CD4-positive, alpha-beta memory T cell (primary cell): ENCODE data around the gene CLIP2. TPM values are rescaled to one million over a fixed set of nuclear protein-coding genes. Genes with fewer than 3 reads are reported as not detected.
"Not testable (repeated sequence)": the region's sequence is repeated elsewhere in the genome, so short reads cannot be mapped to it uniquely, and the experiment has no call there.

Experiments used
- CTCF ChIA-PET: fragments of 350-600 bp; sonication (Branson Sonifier 250); formaldehyde crosslinking; loops from one replicate; lab custom pipeline; 2021; ENCODE audit warnings: inconsistent platforms; ENCODE audit not compliant: partially characterized antibody; lab: Charles Lee
- POLR2A ChIA-PET: fragments of 350-600 bp; sonication (Branson Sonifier 250); formaldehyde crosslinking; loops from one replicate; lab custom pipeline; 2021; ENCODE audit not compliant: partially characterized antibody; lab: Charles Lee
- DNase-seq, 5 donors: peaks; one replicate each; pipeline versions ENCODE4 v3.0.0 to v3.0.0-alpha.2; 2020 to 2022; ENCODE audit warnings: mixed read lengths in 1 of 5
- H3K27ac ChIP-seq: one replicate; pipeline ENCODE4 v1.7.0; 2013; ENCODE audit warnings: low read depth, low read length
- H3K27me3 ChIP-seq: 2 replicates; pipeline ENCODE4 v1.7.0; 2013; ENCODE audit warnings: mild to moderate bottlenecking, low read length, moderate library complexity; ENCODE audit not compliant: insufficient read depth
- H3K36me3 ChIP-seq: 2 replicates; pipeline ENCODE4 v1.7.0; 2013; ENCODE audit warnings: mild to moderate bottlenecking, low read length, moderate library complexity; ENCODE audit not compliant: insufficient read depth
- H3K4me1 ChIP-seq: 2 replicates; pipeline ENCODE4 v1.7.0; 2013; ENCODE audit warnings: mild to moderate bottlenecking, low read length, moderate library complexity; ENCODE audit not compliant: insufficient read depth
- H3K4me3 ChIP-seq, 2 donors: one replicate each; pipeline ENCODE4 v1.7.0; 2013; ENCODE audit warnings: low read length in 2 of 2, mild to moderate bottlenecking in 1 of 2
- H3K9me3 ChIP-seq, 2 donors: one replicate each; pipeline ENCODE4 v1.7.0; 2013; ENCODE audit warnings: low read length in 2 of 2, control low read depth in 1 of 2; ENCODE audit not compliant: control insufficient read depth in 1 of 2
- H3K27ac Mint-ChIP-seq, 7 donors: one replicate each; pipeline ENCODE4 v1.8.0; 2020 to 2021; ENCODE audit warnings: mixed read lengths in 7 of 7, mild to moderate bottlenecking in 6 of 7, inconsistent platforms in 3 of 7, moderate library complexity in 3 of 7
- H3K27me3 Mint-ChIP-seq, 2 donors: one replicate each; pipeline ENCODE4 v1.8.0; 2020 to 2021; ENCODE audit warnings: mixed read lengths in 2 of 2
- H3K36me3 Mint-ChIP-seq, 2 donors: one replicate each; pipeline ENCODE4 v1.8.0; 2020 to 2021; ENCODE audit warnings: mixed read lengths in 2 of 2, inconsistent platforms in 1 of 2, mild to moderate bottlenecking in 1 of 2
- H3K4me1 Mint-ChIP-seq, 4 donors: one replicate each; pipeline ENCODE4 v1.8.0; 2020 to 2021; ENCODE audit warnings: mixed read lengths in 4 of 4, mild to moderate bottlenecking in 1 of 4
- H3K4me3 Mint-ChIP-seq, 8 donors: one replicate each; pipeline ENCODE4 v1.8.0; 2020 to 2021; ENCODE audit warnings: mixed read lengths in 8 of 8, mild to moderate bottlenecking in 7 of 8, moderate library complexity in 6 of 8, inconsistent platforms in 3 of 8
- H3K9me3 Mint-ChIP-seq, 8 donors: one replicate each; pipeline ENCODE4 v1.8.0; 2020 to 2021; ENCODE audit warnings: mixed read lengths in 8 of 8, mild to moderate bottlenecking in 5 of 8, inconsistent platforms in 3 of 8, moderate library complexity in 1 of 8
- intact Hi-C: fragments of 100-400 bp; cut with micrococcal nuclease; formaldehyde crosslinking; loops from one replicate; pipeline ENCODE4 v1.15.1; 2023
- polyA plus RNA-seq, 2 donors: library from polyadenylated mRNA; unstranded; fragments of 300-500 nt; fragmentation: Illumina TruSeq; gene quantifications; one replicate each; pipeline ENCODE4 v1.2.3, GENCODE V29; 2021
- total RNA-seq, 2 experiments: library from RNA; stranded (reverse); gene quantifications; one replicate each; pipeline ENCODE4 v1.2.3, GENCODE V29; 2021

Gene CLIP2
- total and polyA plus RNA-seq, 4 experiments from 2014 or later, result 0.15 to 5.7 (median 1.7) TPM

- no peak for DNase-seq
- H3K36me3 Mint-ChIP-seq, result no peaks in the 10 kb centered on the region
- no peaks in the 10 kb centered on the region for H3K9me3 ChIP-seq
- ChIA-PET CTCF (interaction anchor here (1.2 to 3.4 kb wide), 4 partner anchors 9 to 213 kb away, joined by 4 to 17 read pairs (median 6); no protein-coding TSS in a partner anchor), POLR2A (interaction anchor here (0.7 kb wide), 1 partner anchor 219 kb away, joined by 3 read pairs; no protein-coding TSS in a partner anchor)
- H3K27ac Mint-ChIP-seq, result no peak overlapping the region
- no peak overlapping the region for H3K4me3 ChIP-seq
- no peaks in the 10 kb centered on the region for H3K4me1 ChIP-seq
- no peaks in the 10 kb centered on the region for H3K36me3 ChIP-seq
- peaks cover 0 to 6% (median under 1%) of the 10 kb centered on the region in 4 donors for H3K4me1 Mint-ChIP-seq
- H3K9me3 Mint-ChIP-seq, result no peaks in the 10 kb centered on the region
- intact Hi-C loops, result no loop called here
- H3K27me3 Mint-ChIP-seq, result no peaks in the 10 kb centered on the region
- no peak overlapping the region for H3K4me3 Mint-ChIP-seq
- no peaks in the 10 kb centered on the region for H3K27me3 ChIP-seq
- no peak overlapping the region for H3K27ac ChIP-seq
Measured at GRCh38 chr7:74420006-74420405, 130.8 kb downstream of the CLIP2 start.

DNA sequence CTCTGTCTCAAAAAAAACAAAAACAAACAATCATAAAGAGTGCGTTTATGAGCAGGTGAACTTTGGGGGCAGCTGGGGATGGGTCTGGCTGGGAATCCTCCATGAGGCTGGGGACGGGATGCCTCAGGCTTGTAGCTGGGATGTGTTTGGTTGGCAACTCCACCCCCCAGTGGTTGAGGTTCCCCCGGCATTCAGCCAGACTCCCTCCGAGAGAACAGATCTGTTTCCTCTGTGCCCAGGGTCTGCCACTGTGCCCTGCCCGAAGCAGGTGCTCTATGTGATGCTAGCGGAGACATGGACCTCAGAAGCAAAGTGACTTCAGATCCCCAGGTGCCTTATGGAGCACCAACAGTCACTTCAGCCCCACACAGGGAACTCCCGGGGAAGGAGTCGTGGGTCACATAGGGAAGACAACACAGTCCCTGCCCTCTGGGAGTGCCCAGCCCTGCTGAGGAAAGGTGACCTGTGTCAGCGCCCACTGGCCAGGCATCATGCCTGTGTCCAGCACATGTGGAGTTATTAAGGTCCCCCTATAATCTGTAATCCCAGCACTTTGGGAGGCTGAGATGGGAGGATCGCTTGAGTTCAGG is 135.2 kb downstream of the CLIP2 start:
- Histone ChIP-seq H3K27ac (no peak overlapping the region), H3K9me3 (no peaks in the 10 kb centered on the region), H3K4me1 (no peaks in the 10 kb centered on the region), H3K36me3 (no peaks in the 10 kb centered on the region), H3K4me3 (no peak overlapping the region), H3K27me3 (no peaks in the 10 kb centered on the region)
- intact Hi-C loops, result no loop called here
- no peak for DNase-seq
- CTCF ChIA-PET, result interaction anchor here (1.6 kb wide), 1 partner anchor 142 kb away, joined by 9 read pairs; no protein-coding TSS in a partner anchor
- H3K4me3 Mint-ChIP-seq, result no peak overlapping the region
- no peak overlapping the region for H3K27ac Mint-ChIP-seq
- POLR2A ChIA-PET, result no interaction called here
- no peaks in the 10 kb centered on the region for H3K36me3 Mint-ChIP-seq
- no peaks in the 10 kb centered on the region for H3K27me3 Mint-ChIP-seq
- no peaks in the 10 kb centered on the region for H3K9me3 Mint-ChIP-seq
- H3K4me1 Mint-ChIP-seq, result no peaks in the 10 kb centered on the region

- Mint-ChIP-seq H3K27ac (no peak overlapping the region), H3K27me3 (peaks cover 0 to 2% of the 10 kb centered on the region in 2 donors), H3K4me1 (no peaks in the 10 kb centered on the region), H3K9me3 (no peaks in the 10 kb centered on the region), H3K36me3 (no peaks in the 10 kb centered on the region), H3K4me3 (no peak overlapping the region)
- intact Hi-C loops, result no loop called here
- ChIA-PET CTCF (interaction anchor here (1.1 to 3.8 kb wide), 6 partner anchors 12 to 222 kb away, joined by 3 to 17 read pairs (median 3); no protein-coding TSS in a partner anchor), POLR2A (no interaction called here)
- H3K9me3 ChIP-seq, result no peaks in the 10 kb centered on the region
- H3K4me3 ChIP-seq, result no peak overlapping the region
- no peak for DNase-seq
- H3K36me3 ChIP-seq, result no peaks in the 10 kb centered on the region
- no peaks in the 10 kb centered on the region for H3K27me3 ChIP-seq
- H3K4me1 ChIP-seq, result no peaks in the 10 kb centered on the region
- H3K27ac ChIP-seq, result no peak overlapping the region
Measured at GRCh38 chr7:74428023-74428422, 138.8 kb downstream of the CLIP2 start.

DNA sequence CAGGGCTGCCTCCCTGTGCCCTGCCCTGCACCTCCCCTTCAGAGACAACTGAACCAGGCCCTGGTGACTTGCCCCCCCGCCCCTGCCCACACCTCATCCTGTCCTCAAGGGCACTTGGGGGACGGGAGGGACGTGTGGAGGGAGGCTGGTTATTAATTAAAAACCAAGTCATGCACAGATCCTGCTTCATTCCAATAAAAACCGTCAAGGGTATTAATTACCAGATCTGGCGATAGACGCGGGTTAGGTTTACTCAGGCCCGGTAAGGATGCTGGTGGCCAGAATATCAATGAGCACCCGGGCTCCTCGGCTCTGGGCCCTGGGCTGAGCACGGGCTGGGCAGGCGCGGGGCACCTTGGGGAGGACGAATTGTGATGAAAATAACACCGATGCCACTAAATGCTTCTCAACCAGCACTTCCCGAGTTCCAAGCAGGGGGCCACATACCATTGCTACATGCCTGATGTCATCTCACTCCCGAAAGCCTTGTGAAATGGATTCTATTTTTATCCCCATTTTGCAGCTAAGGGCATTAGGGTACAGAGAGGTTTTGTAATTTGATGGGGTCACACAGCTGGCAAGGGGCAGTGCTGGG is 140.0 kb downstream of the CLIP2 start:
- intact Hi-C loops, result no loop called here
- Mint-ChIP-seq H3K27ac (no peak overlapping the region), H3K4me1 (no peaks in the 10 kb centered on the region), H3K27me3 (peaks cover 0 to 2% of the 10 kb centered on the region in 2 donors), H3K36me3 (no peaks in the 10 kb centered on the region), H3K4me3 (no peak overlapping the region), H3K9me3 (peaks cover 0 to under 1% (median 0%) of the 10 kb centered on the region in 8 donors)
- no peaks in the 10 kb centered on the region for H3K27me3 ChIP-seq
- ChIA-PET CTCF (interaction anchor here (0.6 to 1.7 kb wide), 2 partner anchors 10 to 12 kb away, joined by 3 to 4 read pairs; no protein-coding TSS in a partner anchor), POLR2A (no interaction called here)
- H3K4me3 ChIP-seq, result no peak overlapping the region
- no peaks in the 10 kb centered on the region for H3K36me3 ChIP-seq
- no peaks in the 10 kb centered on the region for H3K9me3 ChIP-seq
- DNase-seq, result no peak
- no peak overlapping the region for H3K27ac ChIP-seq
- no peaks in the 10 kb centered on the region for H3K4me1 ChIP-seq

DNA sequence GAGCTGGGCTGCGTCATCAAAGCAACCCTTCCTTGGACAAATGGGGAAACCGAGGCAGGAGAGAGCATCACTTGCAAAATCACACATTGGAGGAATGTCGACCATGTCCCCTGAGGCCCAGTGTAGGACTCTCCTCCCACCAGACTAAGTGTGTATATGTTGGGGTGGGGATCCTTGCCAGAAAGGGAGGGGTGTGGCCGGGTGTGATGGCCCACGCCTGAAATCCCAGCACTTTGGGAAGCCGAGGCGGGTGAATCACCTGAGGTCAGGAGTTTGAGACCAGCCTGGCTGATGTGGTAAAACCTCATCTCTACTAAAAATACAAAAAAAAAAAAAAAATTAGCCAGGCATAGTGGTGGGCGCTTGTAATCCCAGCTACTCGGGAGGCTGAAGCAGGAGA is 141.2 kb downstream of the CLIP2 start:
- intact Hi-C loops, H3K4me1 ChIP-seq: not testable (repeated sequence)

DNA sequence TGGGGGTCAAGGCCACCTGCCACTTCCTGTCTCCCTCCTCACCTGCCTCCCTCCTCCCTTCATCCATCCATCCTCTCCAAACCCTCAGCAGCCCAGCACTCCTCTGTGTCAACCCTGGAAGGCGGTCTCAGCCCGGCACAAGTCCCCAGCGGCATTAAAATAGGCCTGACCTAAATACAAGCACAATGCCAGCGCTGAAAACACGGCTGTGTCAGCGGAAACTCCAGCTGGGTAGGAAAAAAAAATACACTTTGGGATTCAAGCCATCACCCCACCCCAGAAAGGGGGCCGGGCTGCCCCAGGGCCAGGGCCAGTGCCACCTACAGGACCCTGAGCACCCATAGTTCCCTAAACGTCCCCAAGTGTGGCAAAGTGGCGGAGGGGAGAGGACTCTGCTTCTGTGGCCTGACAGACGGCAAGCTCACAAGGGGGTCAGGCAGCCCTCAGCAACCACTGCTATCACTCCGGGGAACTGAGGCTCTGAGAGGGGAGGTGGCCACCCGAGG is 141.8 kb downstream of the CLIP2 start:
- H3K27me3 Mint-ChIP-seq, result peaks cover 0 to 2% of the 10 kb centered on the region in 2 donors
- no peaks in the 10 kb centered on the region for H3K36me3 Mint-ChIP-seq
- Histone ChIP-seq H3K4me3 (no peak overlapping the region), H3K4me1 (no peaks in the 10 kb centered on the region), H3K27ac (no peak overlapping the region), H3K36me3 (no peaks in the 10 kb centered on the region), H3K27me3 (no peaks in the 10 kb centered on the region), H3K9me3 (no peaks in the 10 kb centered on the region)
- H3K4me3 Mint-ChIP-seq, result no peak overlapping the region
- intact Hi-C loops, result no loop called here
- H3K4me1 Mint-ChIP-seq, result no peaks in the 10 kb centered on the region
- CTCF ChIA-PET, result interaction anchor here (0.5 kb wide), 1 partner anchor 30 kb away, joined by 3 read pairs; no protein-coding TSS in a partner anchor
- H3K9me3 Mint-ChIP-seq, result peaks cover 0 to 2% (median 0%) of the 10 kb centered on the region in 8 donors
- DNase-seq, result no peak
- peak overlapping the region in 1 of 7 donors; percentile 66 for H3K27ac Mint-ChIP-seq
- POLR2A ChIA-PET, result no interaction called here

More for the DNA sequence above, 141.2 kb downstream of the CLIP2 start:
- H3K4me3 ChIP-seq, H3K27me3 Mint-ChIP-seq, POLR2A ChIA-PET, H3K4me1 Mint-ChIP-seq, H3K27me3 ChIP-seq, H3K36me3 ChIP-seq, H3K9me3 Mint-ChIP-seq, H3K4me3 Mint-ChIP-seq, DNase-seq, H3K27ac Mint-ChIP-seq, H3K36me3 Mint-ChIP-seq, H3K27ac ChIP-seq, H3K9me3 ChIP-seq: not testable (repeated sequence)
- CTCF ChIA-PET, result interaction anchor here (1.7 kb wide), 1 partner anchor 13 kb away, joined by 4 read pairs; no protein-coding TSS in a partner anchor

GRCh38 chr7:74437291-74437571 is 148.0 kb downstream of the CLIP2 start:
- DNase-seq, H3K4me3 Mint-ChIP-seq, intact Hi-C loops, POLR2A ChIA-PET, H3K9me3 ChIP-seq, H3K27ac Mint-ChIP-seq, H3K4me1 ChIP-seq, H3K27ac ChIP-seq, H3K27me3 ChIP-seq, H3K4me3 ChIP-seq, H3K4me1 Mint-ChIP-seq, H3K27me3 Mint-ChIP-seq, H3K36me3 Mint-ChIP-seq, H3K36me3 ChIP-seq: not testable (repeated sequence)
- CTCF ChIA-PET, result interaction anchor here (0.6 kb wide), 1 partner anchor 111 kb away, joined by 3 read pairs; no protein-coding TSS in a partner anchor
- H3K9me3 Mint-ChIP-seq, result peaks cover 0 to 20% (median 12%) of the 10 kb centered on the region in 8 donors
